Sigmoid colon (tissue), 7 donors: ENCODE measurements around the gene ZNF587B. TPM values are rescaled to one million over a fixed set of nuclear protein-coding genes. Genes with fewer than 3 reads are reported as not detected.

Experiments
- DNase-seq: peaks from one replicate; pipeline ENCODE4 v3.0.0-alpha.2; 2019
- H3K27ac ChIP-seq, 4 donors: fragments of 200-600 bp; sonication (generic); one replicate each; pipeline ENCODE4 v1.5.1; 2016 to 2019; ENCODE audit warnings: mild to moderate bottlenecking in 1 of 4
- H3K27me3 ChIP-seq, 3 donors: fragments of 200-600 bp; sonication (generic); one replicate each; pipeline ENCODE4 v1.5.1; 2019; ENCODE audit warnings: mild to moderate bottlenecking in 1 of 3
- H3K36me3 ChIP-seq, 4 donors: fragments of 200-600 bp; sonication (generic); one replicate each; pipeline ENCODE4 v1.5.1; 2016 to 2019
- H3K4me1 ChIP-seq, 4 donors: fragments of 200-600 bp; sonication (generic); one replicate each; pipeline ENCODE4 v1.5.1; 2017 to 2019
- H3K4me3 ChIP-seq, 4 donors: fragments of 200-600 bp; sonication (generic); one replicate each; pipeline ENCODE4 v1.5.1; 2017 to 2019; ENCODE audit warnings: mild to moderate bottlenecking in 2 of 4, moderate library complexity in 1 of 4
- H3K9me3 ChIP-seq, 4 donors: fragments of 200-600 bp in 3 of 4; sonication (generic) in 3 of 4; one replicate each; pipeline versions ENCODE4 v1.5.1 to v1.6.1; 2013 to 2019
- CTCF ChIP-seq, 4 experiments: fragments of 450-650 bp in 3 of 4; fragments of 200-600 bp in 1 of 4; IDR thresholded peaks; one replicate each; pipeline ENCODE4 v1.5.1; 2016 to 2019; ENCODE audit warnings: antibody characterized with exemption in 4 of 4, mild to moderate bottlenecking in 3 of 4, moderate library complexity in 2 of 4
- EP300 ChIP-seq, 4 donors: sonication (generic); formaldehyde crosslinking; IDR thresholded peaks; one replicate each; pipeline ENCODE4 v1.6.1; 2017; ENCODE audit warnings: antibody characterized with exemption in 4 of 4
- POLR2A ChIP-seq, 2 donors: fragments of 450-650 bp; IDR thresholded peaks; one replicate each; pipeline ENCODE4 v1.6.1; 2016; ENCODE audit warnings: antibody characterized with exemption in 2 of 2, mild to moderate bottlenecking in 2 of 2, moderate library complexity in 2 of 2
- POLR2AphosphoS5 ChIP-seq, 4 donors: sonication (generic); formaldehyde crosslinking; IDR thresholded peaks; one replicate each; pipeline ENCODE4 v1.6.1; 2017; ENCODE audit warnings: antibody characterized with exemption in 4 of 4
- WGBS, 2 donors: extraction: QIAGEN DNeasy Blood & Tissue Kit; methylation state at CpG; one replicate each; pipeline ENCODE4 v1.1.7; 2013; 5-methylcytosine and 5-hydroxymethylcytosine counted together
- intact Hi-C: fragments of 100-400 bp; cut with DNase I; formaldehyde crosslinking; loops from one replicate; pipeline ENCODE4 v1.15.1; 2023
- polyA plus RNA-seq, 3 donors: library from polyadenylated mRNA; stranded (reverse); fragments of 200-250 nt; gene quantifications; one replicate each; pipeline ENCODE4 v1.2.3, GENCODE V29; 2013
- total RNA-seq, 4 donors: library from RNA; depleted of rRNA; stranded (reverse); fragments of >200 nt; gene quantifications; one replicate each; pipeline ENCODE4 v1.1.0, GENCODE V29; 2016
- donor health status: healthy with polysubstance abuse.
- donor health status: Bipolar disorder and iron deficiency.
- donor health status: healthy.

ZNF587B gene
- 10 to 100 TPM in 2 of 4 donors, 1 to 10 TPM in 2; 7.2 to 13.0 (median 9.5) TPM for total RNA-seq
- polyA plus RNA-seq, result 1 to 10 TPM; 1.2 to 9.8 (median 2.8) TPM

GRCh38 chr19:57830071-57830602 is at the start of gene ZNF587B:
Gene ZNF587B (plus strand): TSS chr19:57830299. CDS start chr19:57830529, 230 bp downstream.
- peaks cover 0 to 15% (median 5%) of the 10 kb centered on the region in 4 donors for H3K4me1 ChIP-seq
- no peaks in the 10 kb centered on the region for H3K27me3 ChIP-seq
- intact Hi-C loops, result no loop called here
- H3K9me3 ChIP-seq, result no peaks in the 10 kb centered on the region
- 63 to 80% methylated on average over 22 of the region's 22 CpGs for WGBS, 2 donors
- DNase-seq, result peak; percentile 75
- H3K27ac ChIP-seq, result peak within 1 kb of the TSS; percentile 60 to 82 (median 62)
- peak in 2 of 4 experiments; percentile 28 to 43 for TF ChIP-seq CTCF (IDR thresholded peaks at IDR 0.05)
- TF ChIP-seq POLR2A (IDR thresholded peaks at IDR 0.05), result no peak
- TF ChIP-seq EP300 (IDR thresholded peaks at IDR 0.05), result no peak
- peak in 2 of 4 donors; percentile 15 to 28 for TF ChIP-seq POLR2AphosphoS5 (IDR thresholded peaks at IDR 0.05)
- H3K36me3 ChIP-seq, result no peaks in the 10 kb centered on the region
- peak within 1 kb of the TSS; percentile 22 to 62 (median 50) for H3K4me3 ChIP-seq

GRCh38 chr19:57786286-57786685 is 43.8 kb upstream of the ZNF587B start:
- Histone ChIP-seq H3K9me3 (peaks cover 6 to 21% (median 10%) of the 10 kb centered on the region in 4 donors), H3K27me3 (no peaks in the 10 kb centered on the region), H3K27ac (no peak overlapping the region), H3K4me3 (no peak overlapping the region), H3K4me1 (no peaks in the 10 kb centered on the region), H3K36me3 (peaks cover 0 to 31% (median 6%) of the 10 kb centered on the region in 4 donors)
- no peak for DNase-seq
- TF ChIP-seq POLR2AphosphoS5 (IDR thresholded peaks at IDR 0.05) (no peak), EP300 (IDR thresholded peaks at IDR 0.05) (no peak), CTCF (IDR thresholded peaks at IDR 0.05) (no peak), POLR2A (IDR thresholded peaks at IDR 0.05) (no peak)
- intact Hi-C loops, result no loop called here
- WGBS, 2 donors, result 96 to 99% methylated on average over 38 of the region's 38 CpGs

GRCh38 chr19:57786906-57787305 is 43.2 kb upstream of the ZNF587B start:
- DNase-seq, result no peak
- Histone ChIP-seq H3K36me3 (peaks cover 0 to 28% (median 8%) of the 10 kb centered on the region in 4 donors), H3K4me3 (no peak overlapping the region), H3K27ac (no peak overlapping the region), H3K4me1 (no peaks in the 10 kb centered on the region), H3K9me3 (peaks cover 6 to 16% (median 9%) of the 10 kb centered on the region in 4 donors), H3K27me3 (no peaks in the 10 kb centered on the region)
- 95 to 97% methylated on average over 5 of the region's 5 CpGs for WGBS, 2 donors
- intact Hi-C loops, result no loop called here
- TF ChIP-seq POLR2A (IDR thresholded peaks at IDR 0.05) (no peak), POLR2AphosphoS5 (IDR thresholded peaks at IDR 0.05) (no peak), CTCF (IDR thresholded peaks at IDR 0.05) (no peak), EP300 (IDR thresholded peaks at IDR 0.05) (no peak)

- Histone ChIP-seq H3K9me3 (peaks cover 6 to 12% (median 9%) of the 10 kb centered on the region in 4 donors), H3K4me1 (no peaks in the 10 kb centered on the region), H3K36me3 (peaks cover 0 to 34% (median 9%) of the 10 kb centered on the region in 4 donors), H3K27ac (no peak overlapping the region), H3K27me3 (no peaks in the 10 kb centered on the region), H3K4me3 (no peak overlapping the region)
- TF ChIP-seq POLR2A (IDR thresholded peaks at IDR 0.05), result no peak
- no peak for TF ChIP-seq POLR2AphosphoS5 (IDR thresholded peaks at IDR 0.05)
- no peak for TF ChIP-seq EP300 (IDR thresholded peaks at IDR 0.05)
- TF ChIP-seq CTCF (IDR thresholded peaks at IDR 0.05), result no peak
- no peak for DNase-seq
- intact Hi-C loops, result no loop called here
Measured at GRCh38 chr19:57788114-57788692, 41.9 kb upstream of the ZNF587B start.
